ENCODE data around the gene POLG2.
"Not testable (repeated sequence)": the region's sequence is repeated elsewhere in the genome, so short reads cannot be mapped to it uniquely, and the experiment has no call there.

- not testable (repeated sequence) for TF ChIP-seq CTCF (IDR thresholded peaks at IDR 0.05; ENCODE audit: extremely low read depth in 1 of 2, insufficient read depth in 1 of 2, low read depth in 1 of 2, low read length in 2 of 2); EZH2 (IDR thresholded peaks at IDR 0.05; ENCODE audit: borderline replicate concordance, low read depth, low read length, severe bottlenecking); MYC (IDR thresholded peaks at IDR 0.05; ENCODE audit: low read depth, low read length); MAX (IDR thresholded peaks at IDR 0.05; ENCODE audit: insufficient read depth, insufficient read length); POLR2AphosphoS5 (IDR thresholded peaks at IDR 0.05; ENCODE audit: insufficient read depth, low read depth, low read length); POLR2A (IDR thresholded peaks at IDR 0.05; ENCODE audit: low read depth, low read length); GATA2 (IDR thresholded peaks at IDR 0.05; ENCODE audit: insufficient read depth, insufficient read length, low read depth, low read length)
Measured at GRCh38 chr17:64495300-64495699, 1.6 kb downstream of the POLG2 start.

Data from endothelial cell of umbilical vein (primary cell).